ENCODE data around the gene TAGLN.

DNA sequence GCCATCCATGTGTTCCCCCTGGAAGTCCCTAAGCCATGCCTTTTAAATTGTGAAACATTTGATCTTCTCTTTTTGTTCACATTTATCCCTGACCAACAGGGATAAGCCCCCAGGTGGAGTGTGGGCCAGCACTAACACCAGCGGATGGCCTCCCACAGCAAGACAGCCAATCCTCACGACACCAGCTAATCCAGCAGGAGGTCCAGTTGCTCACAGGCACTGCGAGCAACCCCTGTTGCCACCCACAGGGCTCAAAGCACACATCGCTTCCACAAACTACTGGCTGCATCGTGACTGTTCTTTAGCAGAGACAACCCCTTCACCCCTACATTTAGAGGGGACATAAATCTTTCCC, 30.7 kb downstream of the TAGLN start:
- TF ChIP-seq CTCF (conservative IDR thresholded peaks at IDR 0.05; ENCODE audit: low read length) (no peak), EZH2phosphoT487 (IDR thresholded peaks at IDR 0.05; ENCODE audit: borderline replicate concordance) (no peak)
